IMR-90 (cell line): ENCODE results near the gene CLOCK. TPM values are rescaled to one million over a fixed set of nuclear protein-coding genes. Genes with fewer than 3 reads are reported as not detected.

Experiments
- ATAC-seq: fragments of 200-7000 bp; cut with Tn5 transposase; 2 replicates; pipeline ENCODE4 v1.9.1; 2020; ENCODE audit warnings: low read depth, mild to moderate bottlenecking, moderate library complexity
- BruUV-seq: library from RNA; stranded (reverse); fragments of 400-500 nt; replicated peaks from 2 replicates; lab custom pipeline; 2021; lab: Mats Ljungman, UMichigan
- CTCF ChIA-PET: fragments of 300-600 bp; formaldehyde crosslinking; extraction: SDS; loops from one replicate; lab custom pipeline; 2021; ENCODE audit warnings: antibody characterized with exemption; lab: Yijun Ruan, JAX
- POLR2A ChIA-PET: fragments of 300-600 bp; sonication (Branson Sonifier 250); formaldehyde crosslinking; loops from one replicate; lab custom pipeline; 2022; ENCODE audit warnings: antibody characterized with exemption; ENCODE audit not compliant: unreplicated experiment; lab: Charles Lee
- DNase-seq: peaks from one replicate; pipeline ENCODE4 v3.0.0; 2013
- H2AFZ ChIP-seq: replicated peaks from 2 replicates; pipeline ENCODE3; 2013; ENCODE audit warnings: low read length, mild to moderate bottlenecking; ENCODE audit not compliant: poor library complexity
- H2AK5ac ChIP-seq: 2 replicates; pipeline ENCODE4 v1.6.1; 2013; ENCODE audit warnings: low read depth, low read length, inconsistent platforms
- H2AK9ac ChIP-seq: replicated peaks from 2 replicates; pipeline ENCODE3; 2013; ENCODE audit warnings: mild to moderate bottlenecking, low read depth, low read length, moderate library complexity; ENCODE audit not compliant: poor library complexity
- H2BK120ac ChIP-seq: 2 replicates; pipeline ENCODE4 v1.6.1; 2013; ENCODE audit warnings: low read depth, low read length, inconsistent platforms
- H2BK15ac ChIP-seq: 3 replicates; pipeline ENCODE4 v1.6.1; 2013; ENCODE audit warnings: low read depth, low read length, inconsistent platforms
- H2BK20ac ChIP-seq: 2 replicates; pipeline ENCODE4 v1.6.1; 2013; ENCODE audit warnings: low read depth, mild to moderate bottlenecking, inconsistent platforms, low read length, moderate library complexity
- H2BK5ac ChIP-seq: 2 replicates; pipeline ENCODE4 v1.6.1; 2013; ENCODE audit warnings: mild to moderate bottlenecking, low read depth, low read length, inconsistent platforms; ENCODE audit not compliant: poor library complexity, severe bottlenecking
- H3K14ac ChIP-seq: replicated peaks from 2 replicates; pipeline ENCODE4 v1.6.1; 2013; ENCODE audit warnings: low read depth, low read length, inconsistent platforms
- H3K18ac ChIP-seq: 2 replicates; pipeline ENCODE4 v1.6.1; 2013; ENCODE audit warnings: low read depth, low read length, control low read depth
- H3K23ac ChIP-seq: 2 replicates; pipeline ENCODE4 v1.6.1; 2013; ENCODE audit warnings: low read depth, low read length, inconsistent platforms
- H3K27ac ChIP-seq: 2 replicates; pipeline ENCODE4 v1.5.1; 2013; ENCODE audit warnings: mild to moderate bottlenecking, control low read depth, low read length; ENCODE audit not compliant: insufficient read depth
- H3K27me3 ChIP-seq: 2 replicates; pipeline ENCODE4 v1.6.1; 2013; ENCODE audit warnings: low read length; ENCODE audit not compliant: control insufficient read depth, insufficient read depth
- H3K36me3 ChIP-seq: 2 replicates; pipeline ENCODE4 v1.6.1; 2013; ENCODE audit warnings: low read length, mixed read lengths; ENCODE audit not compliant: control insufficient read depth, insufficient read depth
- H3K4ac ChIP-seq: 2 replicates; pipeline ENCODE4 v1.6.1; 2013; ENCODE audit warnings: low read depth, low read length, inconsistent platforms
- H3K4me1 ChIP-seq: 2 replicates; pipeline ENCODE4 v1.6.1; 2013; ENCODE audit warnings: low read length, mixed read lengths; ENCODE audit not compliant: control insufficient read depth, insufficient read depth
- H3K4me2 ChIP-seq: 2 replicates; pipeline ENCODE4 v1.6.1; 2013; ENCODE audit warnings: low read depth, mild to moderate bottlenecking, control low read depth, low read length, moderate library complexity
- H3K4me3 ChIP-seq: 2 replicates; pipeline ENCODE4 v1.5.1; 2013; ENCODE audit warnings: low read depth, mild to moderate bottlenecking, control low read depth, low read length, moderate library complexity; ENCODE audit not compliant: insufficient read depth
- H3K56ac ChIP-seq: 2 replicates; pipeline ENCODE4 v1.6.1; 2013; ENCODE audit warnings: low read length, inconsistent platforms; ENCODE audit not compliant: insufficient read depth; ENCODE audit errors: extremely low read depth
- H3K79me1 ChIP-seq, 2 experiments: 2 replicates each; pipeline ENCODE4 v1.6.1; 2013; ENCODE audit warnings: low read length in 2 of 2, inconsistent platforms in 1 of 2, low read depth in 1 of 2
- H3K9ac ChIP-seq: 2 replicates; pipeline ENCODE4 v1.6.1; 2013; ENCODE audit warnings: low read depth, low read length, control low read depth
- H3K9me1 ChIP-seq: 2 replicates; pipeline ENCODE4 v1.6.1; 2013; ENCODE audit warnings: low read length, inconsistent platforms; ENCODE audit not compliant: insufficient read depth
- H3K9me3 ChIP-seq: 2 replicates; pipeline ENCODE4 v1.6.1; 2013; ENCODE audit warnings: low read length; ENCODE audit not compliant: control insufficient read depth, insufficient read depth
- H4K20me1 ChIP-seq: 2 replicates; pipeline ENCODE4 v1.6.1; 2013; ENCODE audit warnings: low read length, inconsistent platforms; ENCODE audit not compliant: insufficient read depth
- H4K5ac ChIP-seq: 2 replicates; pipeline ENCODE4 v1.6.1; 2013; ENCODE audit warnings: mild to moderate bottlenecking, low read depth, low read length, control low read depth
- H4K8ac ChIP-seq, 2 experiments: 2 replicates each; pipeline ENCODE4 v1.6.1; 2013; ENCODE audit warnings: low read depth in 2 of 2, low read length in 2 of 2, control low read depth in 1 of 2, inconsistent platforms in 1 of 2
- H4K91ac ChIP-seq: 2 replicates; pipeline ENCODE4 v1.6.1; 2013; ENCODE audit warnings: low read depth, low read length, inconsistent platforms; ENCODE audit not compliant: insufficient read depth
- BHLHE40 ChIP-seq: fragments of 150-350 bp; IDR thresholded peaks from 2 replicates; pipeline ENCODE4 v1.6.1; 2016; ENCODE audit warnings: mild to moderate bottlenecking, low read depth, low read length
- CEBPB ChIP-seq: IDR thresholded peaks from 2 replicates; pipeline ENCODE4 v1.6.1; 2012; ENCODE audit warnings: low read depth, low read length, improper control_type of control experiment
- CHD1 ChIP-seq: IDR thresholded peaks from 2 replicates; pipeline ENCODE4 v1.6.1; 2012; ENCODE audit warnings: low read depth, low read length, improper control_type of control experiment
- FOS ChIP-seq: fragments of 150-350 bp; IDR thresholded peaks from 2 replicates; pipeline ENCODE4 v1.6.1; 2016; ENCODE audit warnings: low read depth, low read length
- MAFK ChIP-seq: IDR thresholded peaks from 2 replicates; pipeline ENCODE4 v1.6.1; 2012; ENCODE audit warnings: low read depth, low read length, improper control_type of control experiment
- MAZ ChIP-seq: IDR thresholded peaks from 2 replicates; pipeline ENCODE4 v1.6.1; 2012; ENCODE audit warnings: low read depth, mild to moderate bottlenecking, low read length, improper control_type of control experiment, moderate library complexity, borderline replicate concordance
- MXI1 ChIP-seq: IDR thresholded peaks from 2 replicates; pipeline ENCODE4 v1.6.1; 2012; ENCODE audit warnings: low read depth, mild to moderate bottlenecking, low read length, moderate library complexity, borderline replicate concordance
- NFE2L2 ChIP-seq: fragments of 150-350 bp; IDR thresholded peaks from 2 replicates; pipeline ENCODE4 v1.6.1; 2016; ENCODE audit warnings: low read depth, mild to moderate bottlenecking, low read length
- POLR2A ChIP-seq: IDR thresholded peaks from 2 replicates; pipeline ENCODE4 v1.6.1; 2012; ENCODE audit warnings: mild to moderate bottlenecking, low read depth, low read length
- RAD21 ChIP-seq: IDR thresholded peaks from 2 replicates; pipeline ENCODE4 v1.6.1; 2012; ENCODE audit warnings: low read length, improper control_type of control experiment
- RCOR1 ChIP-seq: IDR thresholded peaks from 2 replicates; pipeline ENCODE4 v1.6.1; 2012; ENCODE audit warnings: mild to moderate bottlenecking, low read length, improper control_type of control experiment; ENCODE audit not compliant: insufficient replicate concordance
- RFX5 ChIP-seq: IDR thresholded peaks from 2 replicates; pipeline ENCODE4 v1.8.0; 2012; ENCODE audit warnings: low read depth, mild to moderate bottlenecking, low read length, moderate library complexity
- SMC3 ChIP-seq: fragments of 150-350 bp; IDR thresholded peaks from 2 replicates; pipeline ENCODE4 v1.6.1; 2016; ENCODE audit warnings: low read depth, mild to moderate bottlenecking, antibody characterized with exemption, low read length, moderate library complexity
- WGBS, 2 experiments: methylation state at CpG; one replicate each; pipeline versions ENCODE4 v1.1.5 to v1.1.7; 2013; ENCODE audit warnings: missing lambda C conversion rate in 2 of 2; ENCODE audit not compliant: insufficient read length in 1 of 2; ENCODE audit errors: extremely low coverage in 2 of 2; 5-methylcytosine and 5-hydroxymethylcytosine counted together
- dilution Hi-C: fragments of 300-500 bp; cut with HindIII; formaldehyde crosslinking; loops from one replicate; pipeline ENCODE4 v1.14.3; 2018; ENCODE audit warnings: low sequenced_read_pairs; ENCODE audit not compliant: unreplicated experiment
- in situ Hi-C: fragments of 300-500 bp; cut with MboI; formaldehyde crosslinking; loops from 3 replicates; pipeline ENCODE4 v1.14.3; 2019; ENCODE audit warnings: low sequenced_read_pairs, inconsistent platforms, mixed read lengths
- intact Hi-C: fragments of 100-400 bp; cut with micrococcal nuclease; formaldehyde crosslinking; loops from 2 replicates; pipeline ENCODE4 v1.10.0; 2022
- polyA plus RNA-seq, 3 experiments: library from polyadenylated mRNA; depleted of rRNA; stranded (reverse); fragments of >200 nt; gene quantifications; 2 replicates each; pipeline ENCODE4 v1.2.3, GENCODE V29; 2012; ENCODE audit warnings: low replicate concordance in 1 of 3
- total RNA-seq: library from RNA; depleted of rRNA; stranded (reverse); fragments of >200 nt; gene quantifications from 2 replicates; pipeline ENCODE4 v1.2.3, GENCODE V29; 2012
- TF ChIP-seq, protein P1 (sequence below): conservative IDR thresholded peaks from 2 replicates; pipeline ENCODE4 v1.5.1; 2012; ENCODE audit warnings: mild to moderate bottlenecking, low read depth, low read length, improper control_type of control experiment
- TF ChIP-seq, protein P2 (sequence below): fragments of 150-350 bp; IDR thresholded peaks from 2 replicates; pipeline ENCODE4 v1.6.1; 2016; ENCODE audit warnings: low read depth, mild to moderate bottlenecking, low read length, moderate library complexity, borderline replicate concordance

Gene CLOCK
- total and polyA plus RNA-seq, 2 of the 4 experiments (the other 2 are of a cell fraction) = 7.3 to 53.4 TPM

DNA sequence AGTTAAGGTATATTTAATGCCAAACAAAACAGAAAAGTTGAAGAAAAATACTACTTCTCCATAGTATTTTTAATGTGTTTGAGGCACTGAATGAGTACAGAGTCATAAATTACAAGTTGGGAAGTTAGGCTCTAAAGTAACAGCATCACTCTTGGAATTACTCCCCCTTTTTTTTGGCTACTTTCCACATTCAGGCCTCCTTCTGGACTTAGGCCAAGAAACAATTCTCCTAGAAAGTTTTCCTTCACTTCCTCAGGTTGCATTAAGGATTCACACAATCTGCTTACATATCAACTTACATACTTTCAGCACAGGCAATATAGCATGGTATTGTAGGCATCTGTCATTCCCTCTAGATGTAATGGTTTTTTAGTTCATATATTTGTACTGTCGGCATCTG is 98.9 kb downstream of the CLOCK start:
- POLR2A ChIA-PET = no interaction called here

More for the DNA sequence above, 98.9 kb downstream of the CLOCK start:
- no peak for TF ChIP-seq MAZ
- no peak for TF ChIP-seq BHLHE40
- TF ChIP-seq POLR2A = no peak
- TF ChIP-seq, protein P1, sequence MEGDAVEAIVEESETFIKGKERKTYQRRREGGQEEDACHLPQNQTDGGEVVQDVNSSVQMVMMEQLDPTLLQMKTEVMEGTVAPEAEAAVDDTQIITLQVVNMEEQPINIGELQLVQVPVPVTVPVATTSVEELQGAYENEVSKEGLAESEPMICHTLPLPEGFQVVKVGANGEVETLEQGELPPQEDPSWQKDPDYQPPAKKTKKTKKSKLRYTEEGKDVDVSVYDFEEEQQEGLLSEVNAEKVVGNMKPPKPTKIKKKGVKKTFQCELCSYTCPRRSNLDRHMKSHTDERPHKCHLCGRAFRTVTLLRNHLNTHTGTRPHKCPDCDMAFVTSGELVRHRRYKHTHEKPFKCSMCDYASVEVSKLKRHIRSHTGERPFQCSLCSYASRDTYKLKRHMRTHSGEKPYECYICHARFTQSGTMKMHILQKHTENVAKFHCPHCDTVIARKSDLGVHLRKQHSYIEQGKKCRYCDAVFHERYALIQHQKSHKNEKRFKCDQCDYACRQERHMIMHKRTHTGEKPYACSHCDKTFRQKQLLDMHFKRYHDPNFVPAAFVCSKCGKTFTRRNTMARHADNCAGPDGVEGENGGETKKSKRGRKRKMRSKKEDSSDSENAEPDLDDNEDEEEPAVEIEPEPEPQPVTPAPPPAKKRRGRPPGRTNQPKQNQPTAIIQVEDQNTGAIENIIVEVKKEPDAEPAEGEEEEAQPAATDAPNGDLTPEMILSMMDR = no peak
- no peak for TF ChIP-seq CHD1
- no peak for TF ChIP-seq SMC3
- no peak for TF ChIP-seq RCOR1
- TF ChIP-seq FOS = no peak
- no peak for TF ChIP-seq RAD21
- no peak for TF ChIP-seq RFX5
- no peak for TF ChIP-seq NFE2L2
- no peak for TF ChIP-seq CEBPB
- TF ChIP-seq, protein P2, sequence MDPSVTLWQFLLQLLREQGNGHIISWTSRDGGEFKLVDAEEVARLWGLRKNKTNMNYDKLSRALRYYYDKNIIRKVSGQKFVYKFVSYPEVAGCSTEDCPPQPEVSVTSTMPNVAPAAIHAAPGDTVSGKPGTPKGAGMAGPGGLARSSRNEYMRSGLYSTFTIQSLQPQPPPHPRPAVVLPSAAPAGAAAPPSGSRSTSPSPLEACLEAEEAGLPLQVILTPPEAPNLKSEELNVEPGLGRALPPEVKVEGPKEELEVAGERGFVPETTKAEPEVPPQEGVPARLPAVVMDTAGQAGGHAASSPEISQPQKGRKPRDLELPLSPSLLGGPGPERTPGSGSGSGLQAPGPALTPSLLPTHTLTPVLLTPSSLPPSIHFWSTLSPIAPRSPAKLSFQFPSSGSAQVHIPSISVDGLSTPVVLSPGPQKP = no peak
- no peak for TF ChIP-seq MAFK
- no peak for TF ChIP-seq MXI1
- H4K91ac ChIP-seq = no peak overlapping the region
- no peak overlapping the region for H2AK5ac ChIP-seq
- H2BK20ac ChIP-seq = no peak overlapping the region
- no TSS peak for BruUV-seq
- H3K14ac ChIP-seq = no peak overlapping the region
- in situ Hi-C loops = loop anchor here (5.0 kb wide), 1 partner anchor 99 kb away; the partner anchor contains the start of gene CLOCK
- no peak overlapping the region for H3K9ac ChIP-seq
- no peak overlapping the region for H3K4me2 ChIP-seq
- ATAC-seq (no peak), DNase-seq (peak; percentile 50)
- no peak overlapping the region for H3K4me3 ChIP-seq
- H3K9me3 ChIP-seq = no peaks in the 10 kb centered on the region
- no peaks in the 10 kb centered on the region for H3K27me3 ChIP-seq
- H3K4ac ChIP-seq = no peak overlapping the region
- no peak overlapping the region for H3K23ac ChIP-seq
- CTCF ChIA-PET = no interaction called here
- dilution Hi-C loops = no loop called here
- peaks cover 15% of the 10 kb centered on the region for H3K36me3 ChIP-seq
- peaks cover 9% of the 10 kb centered on the region for H3K4me1 ChIP-seq
- intact Hi-C loops = loop anchor here (5.0 to 10.0 kb wide), 2 partner anchors 287 to 419 kb away; no protein-coding TSS in a partner anchor
- peaks cover 3 to 10% of the 10 kb centered on the region in 2 experiments; a peak in 2 of 4 replicates for H3K79me1 ChIP-seq
- H2AK9ac ChIP-seq = no peak overlapping the region
- no peaks in the 10 kb centered on the region for H4K20me1 ChIP-seq
- no peak overlapping the region for H3K56ac ChIP-seq
- H4K8ac ChIP-seq = no peak overlapping the region
- H2BK15ac ChIP-seq = no peak overlapping the region
- H2AFZ ChIP-seq = no peak overlapping the region
- H4K5ac ChIP-seq = no peak overlapping the region
- H2BK5ac ChIP-seq = peak overlapping the region; percentile 20
- no peak overlapping the region for H3K27ac ChIP-seq
- WGBS, 2 experiments = no CpG with 5 or more reads among the region's 1 CpG
- peaks cover 6% of the 10 kb centered on the region; the same call in 1 of the 2 replicates for H3K9me1 ChIP-seq
- H3K18ac ChIP-seq = no peak overlapping the region
- no peak overlapping the region for H2BK120ac ChIP-seq
